ENCODE measurements around the gene TRIM38.
"Not testable (repeated sequence)": the region's sequence is repeated elsewhere in the genome, so short reads cannot be mapped to it uniquely, and the experiment has no call there.

The TRIM38 gene, protein sequence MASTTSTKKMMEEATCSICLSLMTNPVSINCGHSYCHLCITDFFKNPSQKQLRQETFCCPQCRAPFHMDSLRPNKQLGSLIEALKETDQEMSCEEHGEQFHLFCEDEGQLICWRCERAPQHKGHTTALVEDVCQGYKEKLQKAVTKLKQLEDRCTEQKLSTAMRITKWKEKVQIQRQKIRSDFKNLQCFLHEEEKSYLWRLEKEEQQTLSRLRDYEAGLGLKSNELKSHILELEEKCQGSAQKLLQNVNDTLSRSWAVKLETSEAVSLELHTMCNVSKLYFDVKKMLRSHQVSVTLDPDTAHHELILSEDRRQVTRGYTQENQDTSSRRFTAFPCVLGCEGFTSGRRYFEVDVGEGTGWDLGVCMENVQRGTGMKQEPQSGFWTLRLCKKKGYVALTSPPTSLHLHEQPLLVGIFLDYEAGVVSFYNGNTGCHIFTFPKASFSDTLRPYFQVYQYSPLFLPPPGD

DNA sequence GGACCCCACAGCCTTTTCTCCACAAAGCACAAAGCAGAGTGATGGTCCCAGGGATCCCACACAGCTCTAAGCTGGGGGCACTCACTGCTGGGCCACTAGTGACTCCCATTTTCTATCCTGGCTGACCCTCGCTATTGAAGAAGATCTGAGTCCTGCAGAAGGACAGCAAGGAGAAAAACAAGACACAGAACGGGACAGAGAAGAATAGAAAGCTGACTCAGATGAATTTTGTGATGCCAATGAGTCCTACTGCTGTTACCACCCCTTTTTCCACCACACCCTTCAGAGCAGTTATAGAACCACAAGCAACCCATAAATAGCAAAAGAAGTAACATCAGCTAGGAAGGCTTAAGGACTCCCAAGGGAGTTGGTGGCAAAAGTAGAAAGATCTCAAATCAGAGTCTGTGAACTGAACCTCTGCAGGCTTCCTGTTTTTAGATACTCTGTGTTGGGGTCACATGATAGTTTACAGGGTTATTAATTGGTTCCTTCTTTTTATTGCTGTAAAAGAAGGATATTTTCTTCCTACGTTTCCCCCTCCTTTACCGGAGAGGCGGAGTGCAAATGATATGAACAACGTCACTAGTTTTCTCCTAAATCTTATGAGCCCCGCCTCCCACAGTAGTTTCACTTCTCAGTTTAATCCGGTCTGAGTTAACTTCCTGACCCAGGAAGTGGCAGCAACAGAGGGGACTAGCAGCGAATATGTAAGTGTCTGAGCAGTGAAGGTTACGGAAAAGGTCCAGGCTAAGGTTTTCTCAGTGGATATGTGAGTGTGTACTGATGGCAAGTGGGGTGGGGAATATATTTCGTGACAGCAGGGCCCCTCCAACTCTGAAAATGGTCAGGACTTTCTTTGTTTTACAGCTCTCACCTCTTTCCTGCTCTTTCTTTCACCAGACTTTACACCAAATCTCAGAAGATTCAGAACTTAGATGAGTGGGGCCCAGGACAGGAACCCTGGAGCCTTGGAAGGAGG, at the start of gene TRIM38:
TSS of gene TRIM38 (plus strand) at position 654 of the 979 bp plus-strand sequence. CDS start 3,721 bp downstream, outside the sequence.
- DNase-seq (ENCODE audit: low spot score), result peak; percentile 88

DNA sequence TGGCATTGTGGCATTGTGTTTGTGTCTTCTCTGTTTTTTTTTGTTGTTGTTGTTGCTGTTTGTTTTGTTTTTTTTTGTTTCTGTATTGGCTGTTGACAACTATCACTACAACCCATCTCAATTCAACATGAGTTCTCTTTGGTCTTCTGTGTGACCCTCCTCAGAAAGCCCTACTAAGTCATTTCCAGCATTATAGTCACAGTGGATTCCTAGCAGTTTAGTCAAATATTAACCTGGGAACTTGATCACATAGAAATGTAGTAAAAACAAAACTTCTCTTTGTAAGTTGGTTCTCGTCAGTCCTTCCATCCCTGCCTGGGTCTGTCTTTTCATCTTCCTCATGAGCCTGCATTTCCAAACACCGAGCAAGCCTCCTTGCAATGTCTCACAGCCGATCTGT, 48.9 kb upstream of the TRIM38 start:
- DNase-seq (ENCODE audit: low spot score), result peak; percentile 12

DNA sequence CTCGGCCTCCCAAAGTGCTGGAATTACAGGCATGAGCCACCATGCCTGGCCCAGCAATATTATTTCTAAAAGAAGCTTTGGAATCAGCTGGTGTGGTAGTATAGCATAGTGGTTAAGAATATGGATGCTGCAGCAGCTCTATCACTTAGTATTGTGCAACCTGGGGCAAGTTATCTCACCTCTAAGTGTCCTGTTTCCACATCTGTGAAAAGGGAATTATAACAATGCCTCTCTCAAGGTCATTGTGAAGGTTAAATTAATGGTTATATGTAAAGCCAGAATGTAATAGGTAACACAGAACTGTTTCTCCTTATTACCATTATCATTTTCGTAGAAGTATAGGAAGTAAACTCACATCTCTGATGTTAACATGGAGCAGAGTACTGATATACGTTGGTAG, 46.3 kb upstream of the TRIM38 start:
- no peak for DNase-seq (ENCODE audit: low spot score)

DNA sequence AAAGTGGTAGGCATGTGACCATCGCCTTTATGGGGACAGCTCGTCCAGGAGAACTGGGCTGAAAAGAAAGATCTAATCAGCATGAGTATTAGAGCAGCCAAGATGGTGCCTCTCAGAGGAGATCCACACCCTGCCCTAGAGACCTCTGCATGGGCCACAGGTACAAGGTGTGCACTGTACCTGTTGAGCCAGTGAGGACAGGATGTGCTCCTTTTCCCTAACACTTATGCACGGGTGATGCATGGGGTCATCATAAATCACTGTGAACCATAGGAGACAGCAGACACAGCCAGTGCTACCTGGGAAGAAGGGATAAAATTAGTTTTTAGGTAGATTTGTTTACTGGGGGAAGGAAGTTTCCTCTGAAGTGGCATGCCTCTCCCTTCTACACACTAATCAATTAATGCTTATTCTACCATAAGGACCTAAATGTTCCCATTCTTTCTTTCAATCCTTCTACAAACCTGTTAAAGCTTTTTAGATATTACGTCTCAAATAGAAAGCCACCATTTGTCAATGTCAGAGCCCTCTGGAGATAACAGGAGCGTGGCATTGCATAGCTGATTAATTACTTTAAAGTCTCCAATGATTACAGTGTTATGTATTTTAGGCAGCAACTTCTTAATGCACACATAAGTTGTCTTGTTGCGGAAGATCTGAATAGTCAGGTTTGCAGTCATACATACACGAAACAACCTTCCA, 45.7 kb upstream of the TRIM38 start:
- DNase-seq (ENCODE audit: low spot score), result no peak

DNA sequence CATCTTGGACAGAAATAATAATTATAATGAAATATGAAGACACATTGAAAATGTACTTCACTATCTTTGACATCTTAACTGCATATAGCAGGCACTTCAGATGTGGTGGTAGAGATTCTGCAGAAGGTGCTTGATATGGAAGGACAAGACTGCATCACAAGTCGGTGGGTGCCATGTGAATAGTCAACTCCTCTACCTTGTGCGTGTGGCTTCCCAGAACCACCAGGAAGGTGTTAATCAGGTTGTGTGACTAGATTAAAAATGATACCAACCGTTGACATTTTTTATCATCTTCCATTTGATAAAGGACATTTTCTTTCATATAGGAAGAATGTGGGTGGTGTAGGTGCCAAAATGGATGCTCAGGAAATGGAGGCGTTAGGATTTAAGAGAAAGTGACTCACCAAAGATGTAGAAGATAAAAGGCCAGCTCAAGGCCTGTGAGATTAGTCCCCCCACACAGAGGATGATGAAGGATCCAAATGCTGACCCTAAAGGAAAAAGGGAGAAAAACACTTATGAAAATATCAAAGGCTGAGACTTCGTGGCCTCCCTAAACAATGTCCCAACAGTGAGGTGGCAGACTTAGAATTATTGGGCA, 44.4 kb upstream of the TRIM38 start:
- DNase-seq (ENCODE audit: low spot score), result no peak

DNA sequence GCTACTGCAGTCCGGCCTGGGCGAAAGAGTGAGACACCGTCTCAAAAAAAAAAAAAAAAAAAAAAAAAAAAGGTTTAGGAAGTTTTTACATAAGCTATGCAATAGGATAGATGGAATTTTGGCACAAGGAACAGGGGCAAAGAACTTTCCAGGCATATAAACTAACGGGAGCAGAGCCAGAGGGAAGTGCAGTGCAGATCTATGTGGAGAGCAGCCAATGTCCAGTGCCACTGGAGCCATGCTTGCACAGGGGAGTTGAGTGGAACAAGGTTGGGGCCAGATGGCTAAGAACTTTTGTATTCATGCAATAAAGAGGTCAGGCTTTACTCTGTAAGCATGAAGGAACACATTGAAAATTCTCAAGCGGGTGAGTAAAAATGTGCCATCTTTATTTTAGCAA, 42.9 kb upstream of the TRIM38 start:
- no peak for DNase-seq (ENCODE audit: low spot score)

DNA sequence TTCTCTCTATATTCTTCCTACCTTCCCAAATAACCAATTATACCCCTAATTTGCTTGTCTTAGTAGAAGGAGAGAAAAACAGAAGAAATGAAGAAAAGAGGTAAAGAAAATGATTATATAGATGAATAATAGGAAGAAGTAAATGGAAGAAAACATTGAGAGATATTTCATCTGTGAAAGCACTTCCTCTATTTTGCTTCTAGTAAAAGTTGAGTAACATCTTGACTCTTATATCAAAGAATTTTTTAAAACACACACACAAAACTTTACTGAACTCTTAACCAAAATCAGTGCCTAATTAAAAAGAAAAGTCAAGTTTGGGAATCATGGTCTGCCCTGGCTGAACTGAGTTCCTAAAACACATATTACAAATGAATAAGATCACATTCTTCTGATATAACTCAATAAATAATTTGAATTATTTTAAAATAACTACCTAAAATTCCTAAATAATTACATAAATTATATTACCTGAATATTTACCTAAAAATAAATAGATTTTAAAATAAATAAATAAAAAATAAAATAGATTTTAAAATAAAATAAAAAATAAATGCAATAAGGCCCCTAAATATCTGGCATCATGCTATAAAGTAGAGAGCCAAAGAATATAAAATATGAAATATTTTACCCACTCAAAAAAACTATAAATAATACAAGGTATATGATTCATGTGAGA, 40.9 kb upstream of the TRIM38 start:
- DNase-seq (ENCODE audit: low spot score), result no peak

DNA sequence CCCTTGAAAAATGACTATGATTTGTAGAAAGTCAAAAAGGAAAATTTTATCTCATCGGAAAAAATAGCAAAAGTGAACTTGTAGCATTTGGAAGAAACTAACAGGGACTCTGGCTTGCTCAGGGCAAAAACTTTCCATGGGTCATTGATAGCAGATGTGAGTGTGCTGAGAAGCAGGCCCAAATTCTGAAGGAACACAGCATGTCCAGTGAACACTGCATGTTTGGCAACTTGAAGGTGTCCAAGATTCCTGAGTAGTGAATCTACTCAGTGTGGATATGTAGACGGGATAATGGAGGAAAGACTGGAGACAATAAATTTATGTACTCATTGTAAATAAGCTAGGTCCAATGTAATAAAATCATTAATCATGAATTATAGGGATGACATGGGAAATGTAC, 40.3 kb upstream of the TRIM38 start:
- no peak for DNase-seq (ENCODE audit: low spot score)

DNA sequence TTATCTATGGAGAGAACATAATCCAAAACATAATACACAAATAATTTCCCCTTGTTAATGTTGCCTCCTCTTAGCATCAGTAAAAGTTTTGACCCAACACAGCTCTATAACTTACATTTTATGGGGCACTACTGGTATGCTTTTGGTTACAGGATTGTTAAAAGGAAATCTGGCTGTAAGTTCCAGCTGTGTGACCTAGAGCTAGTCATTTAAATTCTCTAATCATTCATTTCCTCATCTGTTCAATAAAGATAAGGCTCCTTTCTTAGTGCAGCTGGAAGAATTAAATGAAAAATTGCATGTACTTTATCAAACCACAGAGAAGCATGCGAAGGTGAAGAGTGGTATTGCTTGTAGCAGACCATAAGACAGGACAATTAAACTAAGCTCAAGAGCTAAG, 36.7 kb upstream of the TRIM38 start:
- DNase-seq (ENCODE audit: low spot score), result no peak

DNA sequence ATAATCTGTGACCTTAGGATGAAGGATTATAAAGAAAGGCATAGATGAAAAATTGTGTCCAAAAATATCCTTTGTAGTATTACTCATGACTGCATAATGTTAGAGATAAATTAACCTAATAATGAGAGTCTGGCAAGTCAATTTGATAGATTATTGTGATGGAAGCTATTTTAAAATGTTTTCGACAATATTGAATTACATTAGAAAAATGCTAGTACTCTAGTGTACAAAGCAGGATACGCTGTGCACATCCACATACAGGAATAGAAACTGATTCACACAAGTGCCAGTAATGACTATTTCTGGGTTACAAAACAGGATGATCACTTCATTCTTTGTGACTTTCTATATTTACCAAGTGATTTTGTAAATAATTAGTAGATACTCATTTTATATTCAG, 35.4 kb upstream of the TRIM38 start:
- no peak for DNase-seq (ENCODE audit: low spot score)

DNA sequence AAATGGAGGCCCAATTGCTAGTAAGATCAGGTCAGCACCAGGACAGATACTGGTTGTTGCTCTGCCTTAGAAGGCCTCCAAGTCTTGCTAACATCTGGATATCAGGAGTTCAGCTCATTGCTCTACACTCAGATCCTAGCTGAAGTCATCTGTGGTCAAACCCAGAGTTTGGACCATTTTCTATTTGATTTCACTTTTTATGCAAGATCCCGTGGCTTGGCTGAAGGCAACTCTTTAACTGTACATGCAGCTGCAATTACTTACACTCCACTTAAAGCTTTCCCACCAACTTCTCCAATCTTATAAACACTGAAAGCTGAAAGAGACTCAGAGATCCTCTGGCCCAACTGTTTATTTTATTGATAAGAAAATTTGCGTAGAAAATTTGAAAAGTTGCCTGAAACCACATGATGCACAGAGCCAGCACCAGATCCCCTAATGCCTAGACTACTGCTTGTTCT, 34.8 kb upstream of the TRIM38 start:
- DNase-seq (ENCODE audit: low spot score), result no peak

DNA sequence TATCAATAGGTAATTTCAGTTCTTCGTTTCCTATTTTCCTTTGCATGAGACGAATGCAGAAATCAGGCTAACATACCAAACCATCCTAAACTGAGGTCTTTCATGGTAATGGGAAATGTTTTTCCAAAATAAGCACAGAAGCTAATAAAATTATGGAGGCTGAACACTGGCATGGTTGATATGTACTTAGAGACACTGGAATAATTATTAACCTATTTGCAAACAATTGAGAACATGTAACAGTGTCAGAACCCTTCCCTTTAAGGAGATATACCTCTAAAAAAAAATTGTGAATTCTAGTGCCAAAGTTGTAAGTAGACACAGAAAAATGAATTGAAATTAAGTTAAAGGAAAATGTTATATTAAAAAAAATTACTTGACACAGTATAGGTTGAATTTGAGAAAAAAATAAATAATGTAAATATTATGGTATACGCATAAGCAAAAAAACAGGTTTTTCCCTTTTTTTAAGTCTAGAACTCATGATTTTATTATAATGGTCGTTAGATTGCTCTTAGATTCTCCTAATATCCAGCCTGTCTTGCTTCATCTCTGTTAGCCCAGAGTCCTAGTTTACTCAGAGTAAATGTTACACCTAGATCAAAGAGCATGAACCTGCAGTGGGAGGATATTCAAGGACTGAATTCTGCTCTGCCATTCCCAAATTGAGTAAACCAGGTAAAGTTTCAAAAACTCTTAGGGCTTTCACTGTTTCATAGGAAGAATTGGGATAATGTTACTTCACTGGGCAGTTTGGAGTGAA, 33.9 kb upstream of the TRIM38 start:
- DNase-seq (ENCODE audit: low spot score), result no peak

DNA sequence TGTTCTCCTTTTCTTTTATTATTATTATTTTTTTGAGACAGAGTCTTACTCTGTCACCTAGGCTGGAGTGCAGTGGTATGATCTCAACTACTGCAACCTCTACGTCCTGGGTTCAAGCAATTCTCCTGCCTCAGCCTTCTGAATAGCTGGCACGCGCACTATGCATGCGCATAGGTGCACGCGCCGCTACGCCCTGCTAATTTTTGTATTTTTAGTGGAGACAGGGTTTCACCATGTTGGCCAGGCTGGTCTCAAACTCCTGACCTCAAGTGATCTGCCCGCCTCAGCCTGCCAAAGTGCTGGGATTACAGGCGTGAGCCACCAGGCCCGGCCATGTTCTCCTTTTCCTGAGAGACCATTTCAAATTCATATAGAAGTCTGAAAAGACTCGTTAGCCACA, 32.8 kb upstream of the TRIM38 start:
- DNase-seq (ENCODE audit: low spot score), result not testable (repeated sequence)

DNA sequence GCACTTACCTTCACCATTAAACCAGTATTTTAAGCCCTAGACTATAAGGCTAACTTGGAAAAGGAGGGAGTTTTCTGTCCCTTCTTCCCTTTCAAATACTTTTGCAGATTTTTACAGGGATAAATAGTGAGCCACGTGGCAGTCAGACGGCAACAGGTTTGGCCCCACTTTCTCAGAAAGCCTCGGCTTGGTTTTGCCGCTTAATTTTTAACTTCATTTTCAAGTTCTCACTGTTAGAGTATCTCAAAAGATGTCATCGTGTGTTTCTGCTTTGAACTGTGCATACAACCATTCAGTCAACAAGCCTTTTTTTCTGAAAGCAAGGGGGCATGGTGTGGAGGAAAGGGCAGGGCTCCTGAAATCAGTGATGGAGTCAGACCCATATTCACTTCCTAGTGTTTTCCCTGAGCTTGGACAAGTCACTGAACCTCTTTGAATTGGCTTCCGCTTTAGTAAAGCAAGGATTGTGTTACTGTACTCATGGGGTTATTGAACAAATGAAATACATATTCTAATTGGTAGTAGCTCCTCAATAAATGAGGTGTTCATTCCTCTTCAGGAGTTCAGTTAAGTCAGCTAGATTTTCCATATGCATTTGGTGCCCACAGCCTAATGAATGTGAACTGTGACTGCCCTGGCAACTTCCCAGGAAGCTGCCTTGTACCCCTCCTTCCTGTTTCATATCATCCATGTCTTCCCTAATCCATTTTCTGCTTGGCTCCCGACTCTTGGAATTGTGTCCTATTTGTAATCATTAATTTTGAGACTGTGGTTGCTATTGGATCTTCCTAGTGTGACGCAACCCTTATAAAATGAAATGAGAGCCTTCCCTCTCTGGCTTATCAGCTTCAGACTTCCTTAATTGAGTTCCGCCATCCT, 31.8 kb upstream of the TRIM38 start, which contains the start of gene SLC17A2:
TSS of gene SLC17A2 (minus strand) at position 160 of the 879 bp plus-strand sequence. CDS start 4,895 bp downstream, outside the sequence.
- DNase-seq (ENCODE audit: low spot score), result no peak

DNA sequence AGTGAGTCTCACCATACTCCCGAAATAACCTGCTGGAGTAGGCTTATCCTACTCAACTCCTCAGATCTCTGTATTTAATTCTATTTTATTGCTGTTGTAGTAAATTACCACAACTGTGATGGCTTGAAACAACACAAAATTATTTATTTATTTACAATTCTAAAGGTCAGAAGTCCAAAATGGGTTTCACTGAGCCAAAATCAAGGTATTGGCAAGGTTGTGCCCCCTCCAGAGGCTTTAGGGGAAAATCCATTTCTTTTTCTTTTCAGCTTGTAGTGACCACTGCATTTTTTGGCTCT, 31.2 kb upstream of the TRIM38 start:
- no peak for DNase-seq (ENCODE audit: low spot score)

DNA sequence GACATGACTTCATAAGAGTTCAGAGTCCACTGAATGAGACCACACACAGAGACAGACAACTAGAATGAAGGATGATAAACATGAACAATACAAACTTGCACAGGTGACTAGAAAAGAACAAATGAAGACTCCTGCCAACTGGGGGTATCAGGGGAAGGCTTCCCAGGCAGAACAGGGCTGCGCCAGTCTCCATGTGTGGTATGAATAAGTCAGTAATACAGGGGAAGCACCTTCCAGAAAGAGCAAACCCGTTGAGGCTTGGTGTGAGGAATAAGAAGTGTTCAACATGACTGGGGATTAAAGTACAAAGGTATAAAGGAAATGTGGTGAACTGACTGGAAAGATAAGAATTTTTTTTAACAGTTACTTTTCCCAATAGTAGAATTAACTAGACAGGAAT, 28.4 kb upstream of the TRIM38 start:
- DNase-seq (ENCODE audit: low spot score), result no peak

DNA sequence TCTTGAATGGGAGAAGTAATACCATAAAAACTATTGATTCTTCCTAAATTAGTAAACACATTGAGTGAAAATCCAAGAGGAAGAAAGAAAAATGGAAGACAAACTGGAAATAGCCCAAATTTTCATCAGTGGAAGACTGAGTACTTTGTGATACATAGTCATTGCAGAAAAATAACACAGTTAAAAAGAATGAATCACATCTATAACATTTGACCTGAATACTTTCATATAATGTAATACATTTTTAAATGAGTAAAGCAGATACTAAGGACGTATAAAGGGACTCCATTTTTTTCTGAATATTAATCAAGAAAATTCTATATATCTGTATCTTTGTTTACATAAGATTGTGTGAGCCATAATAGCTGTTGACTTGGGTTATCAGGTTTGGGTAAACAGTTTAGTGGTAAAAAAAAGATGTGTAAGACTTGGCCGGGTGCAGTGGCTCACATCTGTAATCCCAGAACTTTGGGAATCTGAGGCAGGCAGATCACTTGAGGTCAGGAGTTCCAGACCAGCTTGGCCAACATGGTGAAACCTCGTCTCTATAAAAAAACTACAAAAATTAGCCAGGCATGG, 27.8 kb upstream of the TRIM38 start:
- DNase-seq (ENCODE audit: low spot score), result no peak

DNA sequence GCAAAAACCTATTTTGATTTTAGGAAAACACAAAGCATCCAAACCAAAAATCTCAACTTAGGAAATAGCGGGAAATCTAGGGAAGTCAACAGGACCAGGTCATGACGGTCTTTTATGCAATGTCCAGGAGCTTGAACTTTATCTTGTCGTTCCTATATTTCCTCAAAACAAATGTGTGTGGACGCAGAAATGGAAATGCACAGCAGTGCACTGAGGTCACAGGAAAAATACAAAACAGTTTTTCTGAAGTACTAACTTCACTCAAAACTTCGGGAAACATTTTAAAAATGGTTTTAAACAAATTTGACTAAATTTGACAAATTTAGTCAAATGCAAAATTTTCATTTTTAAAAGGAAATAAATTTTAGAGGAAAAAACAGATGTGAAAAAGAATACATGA, 26.6 kb upstream of the TRIM38 start:
- no peak for DNase-seq (ENCODE audit: low spot score)

DNA sequence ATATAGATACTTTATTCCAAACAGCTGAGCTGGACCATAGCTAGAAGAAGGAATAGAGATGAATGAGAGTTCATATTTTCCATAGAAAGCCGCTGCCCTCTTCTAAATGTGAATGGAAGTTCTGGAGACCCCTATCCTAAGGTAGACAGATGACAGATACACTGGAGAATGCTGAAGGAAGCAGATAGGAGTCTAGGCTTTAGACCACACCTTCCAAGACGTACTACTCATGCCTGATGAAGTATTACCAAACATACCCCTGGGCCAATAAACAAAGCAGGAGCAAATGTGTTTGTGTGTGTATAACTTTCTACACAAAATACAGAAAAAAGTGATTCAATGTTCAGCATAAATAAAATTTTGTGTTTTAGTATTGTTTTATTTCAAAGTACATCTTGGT, 23.0 kb upstream of the TRIM38 start:
- no peak for DNase-seq (ENCODE audit: low spot score)
